Progenitor cell of endocrine pancreas (in vitro differentiated cells): ENCODE data around the gene THOC6. TPM values are rescaled to one million over a fixed set of nuclear protein-coding genes. Genes with fewer than 3 reads are reported as not detected.

Source experiments
- DNase-seq: peaks from one replicate; pipeline ENCODE4 v3.0.0; 2021; ENCODE audit warnings: low spot score; ENCODE audit not compliant: unreplicated experiment
- H3K27ac Mint-ChIP-seq: 2 replicates; pipeline ENCODE4 v1.8.0; 2021; ENCODE audit warnings: mild to moderate bottlenecking, moderate library complexity, mixed read lengths
- H3K27me3 Mint-ChIP-seq: 2 replicates; pipeline ENCODE4 v1.8.0; 2021; ENCODE audit warnings: mixed read lengths
- H3K36me3 Mint-ChIP-seq: 2 replicates; pipeline ENCODE4 v1.8.0; 2022; ENCODE audit warnings: mixed read lengths; ENCODE audit not compliant: insufficient read depth
- H3K4me1 Mint-ChIP-seq: 2 replicates; pipeline ENCODE4 v1.8.0; 2021; ENCODE audit warnings: low read depth, mixed read lengths
- H3K4me3 Mint-ChIP-seq: 2 replicates; pipeline ENCODE4 v1.8.0; 2021; ENCODE audit warnings: low read depth, mild to moderate bottlenecking, moderate library complexity, mixed read lengths
- H3K9me3 Mint-ChIP-seq: 2 replicates; pipeline ENCODE4 v1.8.0; 2021; ENCODE audit warnings: low read depth, mixed read lengths
- total RNA-seq: library from RNA; stranded (reverse); gene quantifications from 2 replicates; pipeline ENCODE4 v1.2.1, GENCODE V29; 2021
- TF ChIP-seq, protein P1 (sequence below): fragments of 200-600 bp; sonication (generic); IDR thresholded peaks from one replicate; pipeline ENCODE4 v1.5.0; 2021; ENCODE audit warnings: antibody characterized with exemption, mild to moderate bottlenecking; ENCODE audit not compliant: unreplicated experiment

Gene THOC6
- total RNA-seq, 1 donor from 2014 or later: 47.4 TPM

DNA sequence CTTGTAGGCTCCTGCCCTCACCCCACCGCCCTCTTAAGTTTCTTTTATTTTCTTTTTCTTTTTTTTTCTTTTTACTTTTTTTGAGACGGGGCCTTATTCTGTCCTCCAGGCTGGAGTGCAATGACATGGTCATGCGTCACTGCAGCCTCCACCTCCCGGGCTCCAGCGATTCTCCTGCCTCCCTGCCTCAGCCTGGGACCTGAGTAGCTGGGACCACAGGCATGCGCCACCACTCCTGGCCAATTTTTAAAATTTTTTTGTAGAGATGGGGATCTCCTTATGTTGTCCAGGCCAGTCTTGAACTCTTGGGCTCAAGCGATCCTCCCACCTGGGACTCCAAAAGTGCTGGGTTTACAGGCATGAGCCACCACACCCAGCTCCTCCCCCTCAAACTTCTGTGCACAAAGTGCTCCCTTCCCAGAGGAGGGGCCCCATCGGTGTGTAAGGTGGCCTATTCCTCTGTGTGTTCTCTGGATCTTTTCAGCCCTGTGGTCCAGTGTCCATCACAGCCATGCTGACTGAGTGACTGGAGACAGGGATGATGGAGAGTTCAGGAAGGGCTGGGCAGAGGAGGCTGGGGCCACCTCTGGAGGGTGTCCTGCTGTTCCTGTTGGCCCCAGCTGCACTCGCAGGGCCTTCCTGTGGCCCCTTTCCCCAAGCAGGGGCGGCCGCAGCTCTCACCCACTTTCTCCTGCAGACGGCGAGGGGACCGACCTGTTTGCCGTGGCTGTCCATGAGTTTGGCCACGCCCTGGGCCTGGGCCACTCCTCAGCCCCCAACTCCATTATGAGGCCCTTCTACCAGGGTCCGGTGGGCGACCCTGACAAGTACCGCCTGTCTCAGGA lies 32.7 kb downstream of the THOC6 start:
- Mint-ChIP-seq H3K4me1 (peaks cover 5% of the 10 kb centered on the region), H3K36me3 (peaks cover 13% of the 10 kb centered on the region), H3K9me3 (no peaks in the 10 kb centered on the region), H3K27ac (no peak overlapping the region), H3K27me3 (peaks cover 24% of the 10 kb centered on the region), H3K4me3 (no peak overlapping the region)
- DNase-seq: no peak
- TF ChIP-seq, protein P1, sequence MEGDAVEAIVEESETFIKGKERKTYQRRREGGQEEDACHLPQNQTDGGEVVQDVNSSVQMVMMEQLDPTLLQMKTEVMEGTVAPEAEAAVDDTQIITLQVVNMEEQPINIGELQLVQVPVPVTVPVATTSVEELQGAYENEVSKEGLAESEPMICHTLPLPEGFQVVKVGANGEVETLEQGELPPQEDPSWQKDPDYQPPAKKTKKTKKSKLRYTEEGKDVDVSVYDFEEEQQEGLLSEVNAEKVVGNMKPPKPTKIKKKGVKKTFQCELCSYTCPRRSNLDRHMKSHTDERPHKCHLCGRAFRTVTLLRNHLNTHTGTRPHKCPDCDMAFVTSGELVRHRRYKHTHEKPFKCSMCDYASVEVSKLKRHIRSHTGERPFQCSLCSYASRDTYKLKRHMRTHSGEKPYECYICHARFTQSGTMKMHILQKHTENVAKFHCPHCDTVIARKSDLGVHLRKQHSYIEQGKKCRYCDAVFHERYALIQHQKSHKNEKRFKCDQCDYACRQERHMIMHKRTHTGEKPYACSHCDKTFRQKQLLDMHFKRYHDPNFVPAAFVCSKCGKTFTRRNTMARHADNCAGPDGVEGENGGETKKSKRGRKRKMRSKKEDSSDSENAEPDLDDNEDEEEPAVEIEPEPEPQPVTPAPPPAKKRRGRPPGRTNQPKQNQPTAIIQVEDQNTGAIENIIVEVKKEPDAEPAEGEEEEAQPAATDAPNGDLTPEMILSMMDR: no peak

DNA sequence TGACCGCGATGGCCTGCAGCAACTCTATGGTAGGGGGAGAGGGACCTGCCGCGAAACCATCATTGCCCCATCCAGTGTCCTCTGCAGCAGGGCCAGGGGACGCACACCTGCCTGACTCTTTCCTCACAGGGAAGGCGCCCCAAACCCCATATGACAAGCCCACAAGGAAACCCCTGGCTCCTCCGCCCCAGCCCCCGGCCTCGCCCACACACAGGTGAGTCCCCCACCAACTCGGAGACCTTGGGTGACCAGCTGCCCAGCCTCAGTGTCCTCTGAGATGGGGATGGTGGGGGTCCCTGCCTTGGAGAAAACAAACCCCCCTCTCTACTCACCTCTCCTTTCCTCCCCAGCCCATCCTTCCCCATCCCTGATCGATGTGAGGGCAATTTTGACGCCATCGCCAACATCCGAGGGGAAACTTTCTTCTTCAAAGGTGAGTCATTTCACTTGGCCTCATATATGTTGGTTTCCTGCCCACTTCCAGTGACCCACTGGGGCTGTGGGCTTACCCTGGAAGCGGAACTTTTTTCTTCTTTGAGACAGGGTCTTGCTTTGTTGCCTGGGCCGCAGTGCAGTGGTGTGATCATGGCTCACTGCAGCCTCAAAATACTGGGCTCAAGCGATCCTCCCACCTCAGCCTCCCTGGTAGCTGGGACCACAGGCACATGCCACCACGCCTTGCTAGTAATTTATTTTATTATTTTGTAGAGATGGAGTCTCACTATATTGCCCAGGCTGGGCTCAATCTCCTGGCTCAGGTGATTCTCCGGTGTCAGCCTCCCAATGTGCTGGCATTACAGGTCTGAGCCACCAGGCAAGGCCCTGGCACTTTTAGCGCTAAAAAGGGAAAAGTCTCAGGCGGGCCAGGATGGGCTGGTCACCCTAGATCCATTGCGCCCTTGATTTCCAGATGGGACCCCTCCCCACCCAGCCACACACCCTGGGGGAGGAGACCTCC lies 33.6 kb downstream of the THOC6 start:
- TF ChIP-seq, protein P1: no peak
- Mint-ChIP-seq H3K36me3 (peaks cover 11% of the 10 kb centered on the region), H3K4me1 (peaks cover 5% of the 10 kb centered on the region), H3K27ac (no peak overlapping the region), H3K9me3 (no peaks in the 10 kb centered on the region), H3K4me3 (peak overlapping the region; percentile 29), H3K27me3 (peaks cover 25% of the 10 kb centered on the region)
- no peak for DNase-seq

DNA sequence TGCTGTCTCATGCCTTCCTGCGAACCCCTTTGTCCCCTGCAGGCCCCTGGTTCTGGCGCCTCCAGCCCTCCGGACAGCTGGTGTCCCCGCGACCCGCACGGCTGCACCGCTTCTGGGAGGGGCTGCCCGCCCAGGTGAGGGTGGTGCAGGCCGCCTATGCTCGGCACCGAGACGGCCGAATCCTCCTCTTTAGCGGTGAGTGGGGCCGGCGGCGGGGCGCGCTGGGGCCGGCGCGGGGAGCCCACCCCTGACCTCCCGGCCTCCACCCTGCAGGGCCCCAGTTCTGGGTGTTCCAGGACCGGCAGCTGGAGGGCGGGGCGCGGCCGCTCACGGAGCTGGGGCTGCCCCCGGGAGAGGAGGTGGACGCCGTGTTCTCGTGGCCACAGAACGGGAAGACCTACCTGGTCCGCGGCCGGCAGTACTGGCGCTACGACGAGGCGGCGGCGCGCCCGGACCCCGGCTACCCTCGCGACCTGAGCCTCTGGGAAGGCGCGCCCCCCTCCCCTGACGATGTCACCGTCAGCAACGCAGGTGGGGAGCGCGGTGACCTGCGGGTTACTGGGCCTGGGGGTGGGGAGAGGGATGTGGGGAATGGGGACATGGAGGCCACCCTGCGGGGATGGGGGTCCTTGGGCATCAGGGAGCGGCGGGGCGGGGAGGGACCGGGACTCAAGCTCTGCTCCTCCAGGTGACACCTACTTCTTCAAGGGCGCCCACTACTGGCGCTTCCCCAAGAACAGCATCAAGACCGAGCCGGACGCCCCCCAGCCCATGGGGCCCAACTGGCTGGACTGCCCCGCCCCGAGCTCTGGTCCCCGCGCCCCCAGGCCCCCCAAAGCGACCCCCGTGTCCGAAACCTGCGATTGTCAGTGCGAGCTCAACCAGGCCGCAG lies 34.5 kb downstream of the THOC6 start:
- H3K4me3 Mint-ChIP-seq: peak overlapping the region; percentile 80
- no peaks in the 10 kb centered on the region for H3K9me3 Mint-ChIP-seq
- H3K27me3 Mint-ChIP-seq: peaks cover 28% of the 10 kb centered on the region
- peaks cover 11% of the 10 kb centered on the region for H3K36me3 Mint-ChIP-seq
- peak; percentile 36 for DNase-seq
- TF ChIP-seq, protein P1: no peak
- peak overlapping the region; percentile 64 for H3K27ac Mint-ChIP-seq
- peaks cover 5% of the 10 kb centered on the region for H3K4me1 Mint-ChIP-seq

DNA sequence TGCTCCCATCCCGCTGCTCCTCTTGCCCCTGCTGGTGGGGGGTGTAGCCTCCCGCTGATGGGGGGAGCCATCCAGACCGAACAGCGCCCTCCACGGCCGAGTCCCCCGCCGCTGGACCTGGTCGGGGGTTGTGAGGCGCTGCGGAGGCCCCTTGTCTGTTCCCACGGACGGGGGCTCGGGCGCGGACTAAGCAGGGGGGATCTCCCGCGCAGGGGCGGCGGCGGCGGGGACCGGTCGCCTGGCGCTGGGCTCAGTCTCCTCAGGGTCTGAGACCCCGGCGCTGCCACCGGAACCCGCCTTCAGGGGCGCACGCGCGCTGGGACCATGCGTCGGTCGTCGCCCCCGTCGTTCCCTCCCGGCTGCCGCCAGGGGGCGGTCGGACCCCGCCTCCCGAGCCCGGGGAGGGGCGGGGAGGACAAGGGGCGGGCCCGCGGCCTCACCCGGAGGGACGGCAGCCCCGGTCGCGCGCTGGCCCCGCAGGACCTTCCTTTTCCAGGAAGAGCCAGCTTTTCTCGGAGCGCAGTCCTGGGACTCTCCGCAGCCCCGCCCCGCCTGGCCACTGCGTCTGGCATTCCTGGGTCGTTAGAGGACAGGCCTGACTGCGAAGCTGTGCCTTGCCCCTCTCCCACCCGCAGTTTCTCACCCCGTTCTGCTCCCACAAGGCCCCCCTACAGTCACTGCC lies 35.3 kb downstream of the THOC6 start:
- Mint-ChIP-seq H3K9me3 (no peaks in the 10 kb centered on the region), H3K4me3 (peak overlapping the region; percentile 80), H3K36me3 (peaks cover 5% of the 10 kb centered on the region), H3K27ac (peak overlapping the region; percentile 90), H3K27me3 (peaks cover 30% of the 10 kb centered on the region), H3K4me1 (peaks cover 5% of the 10 kb centered on the region)
- TF ChIP-seq, protein P1: peak; percentile 91
- peak; percentile 94 for DNase-seq
